Astrocyte (in vitro differentiated cells and primary cell): ENCODE measurements around the gene B3GALT4. TPM values are rescaled to one million over a fixed set of nuclear protein-coding genes. Genes with fewer than 3 reads are reported as not detected.

ENCODE experiments used
- DNase-seq: peaks from one replicate; pipeline ENCODE4 v3.0.0-alpha.2; 2010; ENCODE audit warnings: low read depth
- FAIRE-seq: peaks from 2 replicates; lab custom pipeline; 2011; peaks lifted over from hg19 to GRCh38; lab: Jason Lieb, UNC
- H2AFZ ChIP-seq: 2 replicates; pipeline ENCODE4 v1.6.0; 2012; ENCODE audit warnings: low read depth, low read length, inconsistent platforms
- H3K27ac ChIP-seq: 2 replicates; pipeline ENCODE4 v1.5.1; 2011; ENCODE audit warnings: low read depth, low read length, inconsistent platforms
- H3K27me3 ChIP-seq: 2 replicates; pipeline ENCODE4 v1.6.0; 2011; ENCODE audit warnings: low read length, inconsistent platforms; ENCODE audit not compliant: insufficient read depth
- H3K36me3 ChIP-seq: 2 replicates; pipeline ENCODE4 v1.5.1; 2011; ENCODE audit warnings: low read length, inconsistent platforms; ENCODE audit not compliant: insufficient read depth
- H3K4me1 ChIP-seq: 2 replicates; pipeline ENCODE4 v1.5.1; 2011; ENCODE audit warnings: low read length, inconsistent platforms; ENCODE audit not compliant: insufficient read depth
- H3K4me2 ChIP-seq: 2 replicates; pipeline ENCODE4 v1.6.0; 2012; ENCODE audit warnings: low read length, inconsistent platforms
- H3K4me3 ChIP-seq: 2 replicates; pipeline ENCODE4 v1.5.1; 2011; ENCODE audit warnings: low read depth, mild to moderate bottlenecking, low read length, inconsistent platforms; ENCODE audit not compliant: insufficient read depth
- H3K79me2 ChIP-seq: 2 replicates; pipeline ENCODE4 v1.6.0; 2012; ENCODE audit warnings: mild to moderate bottlenecking, low read length, inconsistent platforms; ENCODE audit not compliant: insufficient read depth
- H3K9ac ChIP-seq: 2 replicates; pipeline ENCODE4 v1.6.0; 2012; ENCODE audit warnings: mild to moderate bottlenecking, low read length, inconsistent platforms
- H3K9me3 ChIP-seq: 2 replicates; pipeline ENCODE4 v1.5.1; 2012; ENCODE audit warnings: low read depth, mild to moderate bottlenecking, low read length, inconsistent platforms; ENCODE audit not compliant: insufficient read depth
- H4K20me1 ChIP-seq: 2 replicates; pipeline ENCODE4 v1.6.0; 2012; ENCODE audit warnings: low read length, inconsistent platforms; ENCODE audit not compliant: insufficient read depth
- H3K27ac Mint-ChIP-seq: one replicate; pipeline ENCODE4 v1.8.0; 2021; ENCODE audit warnings: mild to moderate bottlenecking, mixed read lengths; ENCODE audit not compliant: unreplicated experiment
- H3K27me3 Mint-ChIP-seq: one replicate; pipeline ENCODE4 v1.8.0; 2021; ENCODE audit warnings: low read depth, mixed read lengths; ENCODE audit not compliant: unreplicated experiment
- H3K36me3 Mint-ChIP-seq: one replicate; pipeline ENCODE4 v1.8.0; 2021; ENCODE audit warnings: low read depth, mixed read lengths; ENCODE audit not compliant: unreplicated experiment
- H3K4me1 Mint-ChIP-seq: one replicate; pipeline ENCODE4 v1.8.0; 2021; ENCODE audit warnings: low read depth, mixed read lengths; ENCODE audit not compliant: unreplicated experiment
- H3K4me3 Mint-ChIP-seq: one replicate; pipeline ENCODE4 v1.8.0; 2021; ENCODE audit warnings: mild to moderate bottlenecking, moderate library complexity, mixed read lengths; ENCODE audit not compliant: unreplicated experiment
- H3K9me3 Mint-ChIP-seq: one replicate; pipeline ENCODE4 v1.8.0; 2021; ENCODE audit warnings: mild to moderate bottlenecking, mixed read lengths; ENCODE audit not compliant: unreplicated experiment
- EZH2 ChIP-seq: IDR thresholded peaks from 2 replicates; pipeline ENCODE4 v1.6.1; 2012; ENCODE audit warnings: mild to moderate bottlenecking, low read length, inconsistent platforms; ENCODE audit not compliant: insufficient read depth
- total RNA-seq: library from RNA; stranded (reverse); gene quantifications from 2 replicates; pipeline ENCODE4 v1.2.1, GENCODE V29; 2021
- TF ChIP-seq, protein P1 (sequence below): IDR thresholded peaks from 2 replicates; pipeline ENCODE4 v1.5.1; 2011; ENCODE audit warnings: low read depth, mild to moderate bottlenecking, inconsistent platforms, low read length, moderate library complexity; ENCODE audit not compliant: insufficient read depth

Gene B3GALT4
- total RNA-seq, 1 donor from 2014 or later: 1.5 TPM

DNA sequence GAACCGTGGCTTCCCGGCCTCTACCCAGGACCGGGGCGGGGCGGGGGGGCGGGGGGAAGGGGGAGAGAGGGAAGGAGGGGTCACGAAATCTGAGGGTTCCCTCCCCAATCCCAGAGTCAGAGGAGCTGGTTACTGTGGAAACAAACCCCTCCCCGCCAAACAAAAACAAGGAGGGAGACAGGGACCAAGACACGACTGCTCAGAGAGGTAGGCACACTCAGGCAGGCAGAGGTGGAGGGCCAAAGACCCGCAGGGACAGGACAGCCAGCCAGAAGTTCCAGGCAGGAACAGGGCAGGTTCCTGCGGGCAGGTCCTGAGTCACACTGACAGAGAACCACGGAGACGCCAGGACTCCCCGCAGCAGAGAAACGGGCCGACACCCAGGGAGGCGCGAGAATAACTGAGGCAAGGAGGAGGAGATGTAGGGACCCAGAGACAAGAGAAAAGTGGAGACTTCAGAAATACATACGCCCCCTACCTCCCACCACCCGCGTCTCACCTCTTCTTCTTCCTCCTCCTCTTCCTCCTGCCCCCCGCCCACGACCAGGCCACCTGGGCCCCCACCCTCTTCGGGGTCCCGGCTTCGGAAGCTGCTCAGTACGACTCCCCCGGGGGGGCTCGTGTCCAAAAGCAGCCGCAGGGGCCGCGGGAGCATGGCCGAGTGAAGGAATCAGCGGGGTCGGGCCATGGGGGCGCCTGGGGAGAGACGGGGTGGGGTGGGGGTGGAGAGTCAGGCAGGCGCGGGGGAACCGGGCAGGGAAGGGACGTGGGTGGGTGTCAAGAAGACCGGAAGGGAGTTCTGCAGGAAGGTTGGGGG lies 21.2 kb downstream of the B3GALT4 start:
- Histone ChIP-seq H3K27me3 (no peaks in the 10 kb centered on the region), H2AFZ (peak overlapping the region; percentile 50), H3K9me3 (no peaks in the 10 kb centered on the region), H3K4me3 (peak overlapping the region; percentile 80), H3K79me2 (peaks cover 25% of the 10 kb centered on the region), H3K9ac (peak overlapping the region; percentile 92), H3K27ac (peak overlapping the region; percentile 87), H3K4me1 (peaks cover 8% of the 10 kb centered on the region), H3K36me3 (no peaks in the 10 kb centered on the region), H3K4me2 (peak overlapping the region; percentile 99), H4K20me1 (peaks cover 19% of the 10 kb centered on the region)
- peaks cover 9% of the 10 kb centered on the region for H3K36me3 Mint-ChIP-seq
- H3K4me3 Mint-ChIP-seq: peak overlapping the region; percentile 97
- FAIRE-seq (no peak), DNase-seq (peak; percentile 68)
- TF ChIP-seq EZH2: no peak
- TF ChIP-seq, protein P1, sequence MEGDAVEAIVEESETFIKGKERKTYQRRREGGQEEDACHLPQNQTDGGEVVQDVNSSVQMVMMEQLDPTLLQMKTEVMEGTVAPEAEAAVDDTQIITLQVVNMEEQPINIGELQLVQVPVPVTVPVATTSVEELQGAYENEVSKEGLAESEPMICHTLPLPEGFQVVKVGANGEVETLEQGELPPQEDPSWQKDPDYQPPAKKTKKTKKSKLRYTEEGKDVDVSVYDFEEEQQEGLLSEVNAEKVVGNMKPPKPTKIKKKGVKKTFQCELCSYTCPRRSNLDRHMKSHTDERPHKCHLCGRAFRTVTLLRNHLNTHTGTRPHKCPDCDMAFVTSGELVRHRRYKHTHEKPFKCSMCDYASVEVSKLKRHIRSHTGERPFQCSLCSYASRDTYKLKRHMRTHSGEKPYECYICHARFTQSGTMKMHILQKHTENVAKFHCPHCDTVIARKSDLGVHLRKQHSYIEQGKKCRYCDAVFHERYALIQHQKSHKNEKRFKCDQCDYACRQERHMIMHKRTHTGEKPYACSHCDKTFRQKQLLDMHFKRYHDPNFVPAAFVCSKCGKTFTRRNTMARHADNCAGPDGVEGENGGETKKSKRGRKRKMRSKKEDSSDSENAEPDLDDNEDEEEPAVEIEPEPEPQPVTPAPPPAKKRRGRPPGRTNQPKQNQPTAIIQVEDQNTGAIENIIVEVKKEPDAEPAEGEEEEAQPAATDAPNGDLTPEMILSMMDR: no peak
- peaks cover 7% of the 10 kb centered on the region for H3K4me1 Mint-ChIP-seq
- H3K27ac Mint-ChIP-seq: peak overlapping the region; percentile 98
- H3K27me3 Mint-ChIP-seq: no peaks in the 10 kb centered on the region
- no peaks in the 10 kb centered on the region for H3K9me3 Mint-ChIP-seq

DNA sequence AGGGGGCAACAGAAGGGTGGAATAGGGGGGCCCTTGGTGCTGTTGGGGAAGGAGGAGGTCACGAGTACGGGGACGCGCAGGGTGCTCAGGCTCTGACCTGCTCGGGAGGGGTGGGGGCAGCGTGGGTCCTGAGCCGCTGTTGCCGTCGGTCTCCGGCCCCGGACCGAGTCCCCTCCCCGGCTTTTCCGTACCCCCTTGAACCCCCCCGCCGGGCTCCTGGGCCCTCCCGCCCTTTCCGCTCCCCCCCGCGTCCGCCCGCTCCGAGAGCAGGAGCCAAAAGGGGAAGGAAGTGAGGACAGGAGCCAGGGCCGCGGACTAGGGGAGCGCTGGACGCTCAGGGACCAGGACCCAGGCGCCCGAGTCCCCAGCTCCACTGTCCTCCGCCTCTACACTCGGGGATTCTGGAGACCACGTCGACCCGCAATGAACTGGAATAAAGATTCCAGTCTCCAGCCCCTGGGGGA lies 21.9 kb downstream of the B3GALT4 start, which contains the start of gene RGL2:
Gene RGL2 (minus strand): TSS at position 170 of the 464 bp plus-strand sequence. CDS start 332 bp downstream, outside the sequence.
- no peak for DNase-seq
- no peaks in the 10 kb centered on the region for H3K27me3 Mint-ChIP-seq
- TF ChIP-seq, protein P1: no peak
- TF ChIP-seq EZH2: no peak
- Histone ChIP-seq H3K79me2 (peaks cover 30% of the 10 kb centered on the region), H3K4me2 (peak within 1 kb of the TSS; percentile 99), H4K20me1 (peaks cover 25% of the 10 kb centered on the region), H3K4me1 (peaks cover 8% of the 10 kb centered on the region), H3K4me3 (peak within 1 kb of the TSS; percentile 80), H2AFZ (peak within 1 kb of the TSS; percentile 68), H3K9ac (peak within 1 kb of the TSS; percentile 92), H3K27me3 (no peaks in the 10 kb centered on the region), H3K36me3 (peaks cover 3% of the 10 kb centered on the region), H3K27ac (peak within 1 kb of the TSS; percentile 87), H3K9me3 (no peaks in the 10 kb centered on the region)
- FAIRE-seq: no peak
- H3K4me1 Mint-ChIP-seq: peaks cover 7% of the 10 kb centered on the region
- no peaks in the 10 kb centered on the region for H3K9me3 Mint-ChIP-seq
- H3K27ac Mint-ChIP-seq: peak within 1 kb of the TSS; percentile 99
- peak within 1 kb of the TSS; percentile 97 for H3K4me3 Mint-ChIP-seq
- peaks cover 12% of the 10 kb centered on the region for H3K36me3 Mint-ChIP-seq
